GM12891 (cell line): ENCODE measurements around the gene ADGRV1.
"Not testable (repeated sequence)": the region's sequence is repeated elsewhere in the genome, so short reads cannot be mapped to it uniquely, and the experiment has no call there.

ENCODE experiments used
- POLR2A ChIP-seq: IDR thresholded peaks from 2 replicates; pipeline ENCODE4 v1.6.1; 2011; ENCODE audit warnings: low read depth, low read length, control low read depth
- POLR2AphosphoS5 ChIP-seq: IDR thresholded peaks from 2 replicates; pipeline ENCODE4 v1.6.1; 2011; ENCODE audit warnings: low read depth, low read length, control low read depth
- TAF1 ChIP-seq: IDR thresholded peaks from 2 replicates; pipeline ENCODE4 v1.6.1; 2011; ENCODE audit warnings: low read depth, low read length, control low read depth

DNA sequence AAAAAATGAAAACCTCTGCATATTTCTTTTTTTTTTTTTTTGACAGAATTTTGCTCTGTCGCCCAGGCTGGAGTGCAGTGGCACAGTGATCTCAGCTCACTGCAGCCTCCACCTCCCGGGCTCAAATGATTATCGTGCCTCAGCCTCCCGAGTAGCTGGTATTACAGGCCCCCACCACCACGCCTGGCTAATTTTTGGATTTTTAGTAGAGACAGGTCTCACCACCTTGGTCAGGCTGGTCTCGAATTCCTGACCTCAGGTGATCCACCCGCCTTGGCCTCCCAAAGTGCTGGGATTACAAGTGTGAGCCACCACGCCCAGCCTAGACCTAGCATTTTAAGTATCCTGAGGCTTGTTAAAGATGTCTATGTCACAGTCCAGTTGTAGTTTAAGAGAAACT, 493.8 kb downstream of the ADGRV1 start:
- TF ChIP-seq POLR2AphosphoS5, POLR2A, TAF1: not testable (repeated sequence)
